Upper lobe of left lung (tissue), 4 donors: ENCODE results near the gene CAMK1D.

Source experiments
- EP300 ChIP-seq, 4 donors: sonication (generic); formaldehyde crosslinking; IDR thresholded peaks; one replicate each; pipeline ENCODE4 v1.5.1; 2017; ENCODE audit warnings: antibody characterized with exemption in 4 of 4, control low read depth in 2 of 4
- POLR2A ChIP-seq, 4 donors: fragments of 450-650 bp; IDR thresholded peaks; one replicate each; pipeline ENCODE4 v1.5.1; 2016 to 2017; ENCODE audit warnings: antibody characterized with exemption in 4 of 4, mild to moderate bottlenecking in 2 of 4
- TF ChIP-seq, protein P1 (sequence below), 6 experiments: fragments of 450-650 bp in 4 of 6; fragments of 200-600 bp in 2 of 6; sonication (generic) in 2 of 6; IDR thresholded peaks; one replicate each; pipeline ENCODE4 v1.5.1; 2016 to 2019; ENCODE audit warnings: antibody characterized with exemption in 6 of 6

DNA sequence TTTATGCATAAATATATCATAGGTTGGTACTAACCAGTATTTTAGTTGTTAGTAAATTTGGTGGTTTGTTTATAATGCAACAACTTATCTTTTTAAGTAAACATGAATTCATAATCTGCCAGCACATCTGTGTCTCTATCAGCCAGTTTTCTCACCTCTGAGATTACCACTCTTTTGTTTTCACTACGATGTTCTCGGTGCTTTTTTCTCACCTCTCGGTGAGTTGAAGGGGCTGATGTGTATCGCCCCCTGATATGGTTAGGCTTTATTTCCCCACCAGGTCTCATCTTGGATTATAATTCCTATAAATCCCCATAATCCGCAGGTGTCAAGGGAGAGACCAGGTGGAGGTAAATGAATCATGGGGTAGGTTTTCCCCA, 114.1 kb downstream of the CAMK1D start:
- TF ChIP-seq EP300 (IDR thresholded peaks at IDR 0.05), result no peak
- TF ChIP-seq, protein P1, sequence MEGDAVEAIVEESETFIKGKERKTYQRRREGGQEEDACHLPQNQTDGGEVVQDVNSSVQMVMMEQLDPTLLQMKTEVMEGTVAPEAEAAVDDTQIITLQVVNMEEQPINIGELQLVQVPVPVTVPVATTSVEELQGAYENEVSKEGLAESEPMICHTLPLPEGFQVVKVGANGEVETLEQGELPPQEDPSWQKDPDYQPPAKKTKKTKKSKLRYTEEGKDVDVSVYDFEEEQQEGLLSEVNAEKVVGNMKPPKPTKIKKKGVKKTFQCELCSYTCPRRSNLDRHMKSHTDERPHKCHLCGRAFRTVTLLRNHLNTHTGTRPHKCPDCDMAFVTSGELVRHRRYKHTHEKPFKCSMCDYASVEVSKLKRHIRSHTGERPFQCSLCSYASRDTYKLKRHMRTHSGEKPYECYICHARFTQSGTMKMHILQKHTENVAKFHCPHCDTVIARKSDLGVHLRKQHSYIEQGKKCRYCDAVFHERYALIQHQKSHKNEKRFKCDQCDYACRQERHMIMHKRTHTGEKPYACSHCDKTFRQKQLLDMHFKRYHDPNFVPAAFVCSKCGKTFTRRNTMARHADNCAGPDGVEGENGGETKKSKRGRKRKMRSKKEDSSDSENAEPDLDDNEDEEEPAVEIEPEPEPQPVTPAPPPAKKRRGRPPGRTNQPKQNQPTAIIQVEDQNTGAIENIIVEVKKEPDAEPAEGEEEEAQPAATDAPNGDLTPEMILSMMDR (IDR thresholded peaks at IDR 0.05), result no peak
- no peak for TF ChIP-seq POLR2A (IDR thresholded peaks at IDR 0.05)
